ENCODE results near the gene CELA1.
"Not testable (repeated sequence)": the region's sequence is repeated elsewhere in the genome, so short reads cannot be mapped to it uniquely, and the experiment has no call there.

Gene CELA1

DNA sequence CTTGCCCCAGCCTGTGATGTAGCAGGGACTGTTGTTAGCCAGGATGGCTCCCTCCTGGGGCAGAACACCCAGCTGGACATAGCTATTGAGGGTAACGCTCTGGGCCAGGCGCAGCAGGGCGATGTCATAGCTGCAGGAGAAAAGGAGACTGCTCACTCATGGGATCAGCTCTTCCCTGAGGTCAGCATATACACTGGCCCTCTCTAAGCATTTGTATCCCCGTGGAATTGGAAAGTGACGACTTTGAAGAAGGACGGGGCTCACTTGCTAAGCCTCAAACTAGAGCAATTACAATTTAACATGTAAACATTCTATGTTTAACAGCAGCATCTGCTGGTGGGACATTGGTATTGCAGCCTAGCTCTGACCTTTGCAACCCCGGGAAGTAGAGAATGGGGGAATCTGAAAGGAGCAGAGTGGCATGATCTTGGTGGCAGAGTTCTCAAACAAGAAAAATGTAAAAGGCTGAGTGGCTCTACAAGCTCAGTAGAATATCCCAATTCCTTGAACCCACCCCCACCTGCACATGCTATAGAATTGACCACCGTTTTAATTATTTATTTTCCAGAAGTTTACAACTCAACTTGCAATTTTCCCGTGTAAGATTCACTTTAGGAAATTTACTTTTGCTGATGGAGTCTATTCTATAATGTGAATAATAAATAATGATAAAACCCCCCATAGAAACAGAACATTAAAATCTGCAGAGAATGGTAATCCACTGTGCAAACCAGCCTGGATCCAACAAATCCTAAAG is 5.0 kb downstream of the CELA1 start:
- DNase-seq: peak; percentile 48

GRCh38 chr12:51339750-51340149 is 6.7 kb downstream of the CELA1 start:
- DNase-seq: no peak

- DNase-seq: not testable (repeated sequence)
Measured at GRCh38 chr12:51337336-51337735, 9.1 kb downstream of the CELA1 start.

DNA sequence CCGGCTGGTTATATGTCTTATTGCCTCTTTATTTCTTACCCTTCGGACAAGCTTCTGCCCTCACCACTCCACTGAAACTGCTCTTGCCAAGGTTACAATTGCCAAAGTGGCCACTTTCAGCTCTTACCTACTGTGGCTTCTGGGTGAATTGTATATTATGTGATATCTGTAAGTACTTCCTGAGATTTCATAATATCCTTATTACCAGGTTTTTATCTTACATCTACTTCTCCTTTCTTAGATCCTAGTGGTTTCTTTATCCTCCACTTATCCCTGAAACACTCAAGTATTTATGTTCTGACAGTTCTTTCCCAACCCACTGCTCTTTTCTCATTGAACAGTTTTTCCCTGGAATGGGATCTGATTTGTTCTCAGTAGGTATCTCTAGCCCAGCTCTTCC is 10.5 kb downstream of the CELA1 start:
- DNase-seq: no peak

GRCh38 chr12:51334764-51335163 is 11.7 kb downstream of the CELA1 start:
- no peak for DNase-seq

- no peak for DNase-seq
Measured at GRCh38 chr12:51333536-51333935, 12.9 kb downstream of the CELA1 start.

- DNase-seq: no peak
Measured at GRCh38 chr12:51330186-51330585, 16.3 kb downstream of the CELA1 start.

DNA sequence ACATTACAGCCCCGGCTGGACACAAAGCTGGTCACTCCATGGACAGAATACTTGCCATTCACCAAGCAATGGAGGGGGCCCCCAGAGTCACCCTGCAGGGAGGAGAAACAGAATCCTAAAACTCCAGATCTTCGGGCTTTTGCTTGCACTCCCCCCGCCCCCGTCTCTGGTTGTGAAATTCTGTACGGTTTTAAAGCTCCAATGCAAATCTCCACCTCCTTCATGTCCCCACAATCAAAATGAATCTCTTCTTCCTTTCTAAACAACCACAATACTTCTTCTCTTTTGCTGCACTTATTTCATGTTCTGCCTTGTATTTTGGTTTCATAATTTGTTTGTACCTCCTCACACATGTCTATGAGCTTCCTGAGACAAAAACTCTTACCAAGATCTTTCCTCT is 16.7 kb downstream of the CELA1 start:
- DNase-seq: no peak

GRCh38 chr12:51328587-51328986 is 17.9 kb downstream of the CELA1 start:
- no peak for DNase-seq

DNA sequence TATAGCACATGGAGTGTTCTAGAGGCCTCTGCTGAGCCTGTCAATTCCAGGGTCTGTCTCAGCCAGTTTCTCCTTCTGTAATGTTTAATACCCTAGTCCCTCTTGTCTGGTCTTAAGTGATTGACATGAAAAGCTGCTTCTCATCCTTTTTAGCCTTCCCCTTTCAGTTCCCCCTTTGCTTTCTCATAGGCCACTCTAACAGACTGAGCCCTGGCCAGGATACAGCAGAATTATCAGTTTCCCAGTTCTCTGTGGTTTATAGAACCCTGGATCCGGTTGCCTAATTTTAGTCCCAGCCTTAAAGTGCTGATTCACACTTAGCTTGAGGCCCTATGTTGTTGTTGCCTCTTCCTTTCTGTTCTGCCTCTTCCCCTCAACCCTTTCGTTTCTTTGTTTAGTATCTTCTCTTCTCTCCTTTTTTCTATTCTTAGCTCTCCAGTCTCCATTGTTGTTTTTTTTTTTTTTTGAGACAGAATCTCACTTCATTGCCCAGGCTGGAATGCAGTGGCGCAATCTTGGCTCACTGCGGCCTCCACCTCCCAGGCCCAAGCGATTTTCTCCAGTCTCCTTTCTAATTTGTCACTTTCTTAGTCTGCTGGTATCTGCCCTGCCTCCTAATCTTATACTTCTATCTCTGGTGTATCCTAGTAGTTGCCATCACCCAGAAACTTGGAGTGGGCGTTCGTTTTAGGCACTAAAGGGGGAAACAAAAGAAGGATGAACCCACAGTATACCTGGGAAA is 19.6 kb downstream of the CELA1 start:
- no peak for DNase-seq

GRCh38 chr12:51324953-51325352 is 21.5 kb downstream of the CELA1 start:
- DNase-seq: no peak

DNA sequence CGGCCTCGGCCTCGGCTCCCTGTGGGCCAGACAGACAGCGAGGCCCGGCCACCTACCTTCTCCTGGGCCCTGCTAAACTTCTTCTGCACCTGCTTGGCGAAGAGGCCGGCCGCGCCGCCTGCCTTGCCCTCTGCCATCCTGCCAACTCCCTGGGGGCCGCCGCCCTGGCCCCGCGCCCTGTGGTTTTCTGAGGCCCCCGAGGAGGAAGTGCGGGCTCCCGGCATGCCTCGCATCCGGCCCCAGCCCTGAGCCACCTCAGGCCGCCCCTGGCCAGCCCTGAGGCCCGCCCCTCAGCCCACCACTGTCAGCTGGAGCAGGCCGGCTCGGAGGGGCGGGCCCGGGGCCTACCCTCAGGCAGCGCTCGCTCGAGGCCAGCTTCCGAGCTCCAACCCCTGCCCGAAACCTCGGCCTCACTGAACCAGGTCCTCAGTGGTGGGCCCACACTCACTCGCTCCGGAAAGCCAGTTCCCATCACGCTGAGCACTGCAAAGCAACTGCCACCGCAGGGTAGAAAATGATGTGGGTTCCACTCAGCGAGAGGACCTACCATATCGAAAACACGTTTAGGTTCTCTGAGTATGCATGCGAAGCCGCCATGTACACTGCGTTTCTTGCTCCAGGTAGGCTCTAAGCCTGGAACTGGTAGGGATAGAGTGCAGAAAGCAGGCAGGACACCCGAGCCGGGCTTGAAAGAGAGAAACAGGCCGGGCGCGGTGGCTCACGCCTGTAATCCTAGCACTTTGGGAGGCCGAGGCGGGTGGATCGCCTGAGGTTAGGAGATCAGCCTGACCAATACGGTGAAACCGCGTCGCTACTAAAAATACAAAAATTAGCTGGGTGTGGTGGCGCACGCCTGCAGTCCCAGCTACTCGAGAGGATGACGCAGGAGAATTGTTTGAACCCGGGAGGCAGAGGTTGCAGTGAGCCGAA is 22.2 kb downstream of the CELA1 start, which contains the start of gene BIN2:
Gene BIN2 (minus strand): TSS at position 209 of the 930 bp plus-strand sequence. CDS start 72 bp downstream, at position 137.
- no peak for DNase-seq

DNA sequence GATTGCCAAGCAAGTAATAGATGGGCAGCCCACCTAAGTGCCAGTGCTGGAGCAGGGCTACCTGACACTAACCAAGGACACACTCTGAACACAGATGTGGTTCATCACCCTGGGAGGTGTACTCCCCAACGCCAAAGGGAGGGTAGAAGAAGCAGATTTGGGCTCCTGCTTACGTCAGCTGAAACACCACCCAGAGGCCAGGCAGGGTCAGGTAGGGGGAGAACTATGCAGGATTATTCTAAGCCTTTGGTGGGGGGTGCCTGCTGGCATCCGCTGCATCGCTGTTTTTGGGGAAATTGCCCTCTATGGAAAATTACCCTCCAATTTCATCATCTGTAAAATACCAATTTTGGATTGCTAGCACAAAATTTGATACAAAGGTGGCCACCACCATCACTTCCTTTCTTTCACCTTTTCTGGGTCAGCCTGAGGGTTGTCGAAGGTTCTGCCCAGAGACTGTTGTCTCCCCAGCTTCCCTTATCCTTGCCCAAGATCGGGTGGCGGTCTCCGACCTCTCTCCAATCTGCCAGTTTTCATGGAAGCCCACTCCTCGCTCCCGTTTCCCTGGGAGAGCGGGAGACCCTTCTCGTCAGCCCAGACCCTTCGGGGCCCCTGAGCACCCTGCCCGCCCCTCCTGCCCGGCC is 23.0 kb downstream of the CELA1 start:
- DNase-seq: no peak

- no peak for DNase-seq
Measured at GRCh38 chr12:51322452-51322851, 24.0 kb downstream of the CELA1 start.

GRCh38 chr12:51321882-51322281 is 24.6 kb downstream of the CELA1 start:
- DNase-seq: no peak

GRCh38 chr12:51320695-51321320 is 25.7 kb downstream of the CELA1 start:
- DNase-seq: no peak

DNA sequence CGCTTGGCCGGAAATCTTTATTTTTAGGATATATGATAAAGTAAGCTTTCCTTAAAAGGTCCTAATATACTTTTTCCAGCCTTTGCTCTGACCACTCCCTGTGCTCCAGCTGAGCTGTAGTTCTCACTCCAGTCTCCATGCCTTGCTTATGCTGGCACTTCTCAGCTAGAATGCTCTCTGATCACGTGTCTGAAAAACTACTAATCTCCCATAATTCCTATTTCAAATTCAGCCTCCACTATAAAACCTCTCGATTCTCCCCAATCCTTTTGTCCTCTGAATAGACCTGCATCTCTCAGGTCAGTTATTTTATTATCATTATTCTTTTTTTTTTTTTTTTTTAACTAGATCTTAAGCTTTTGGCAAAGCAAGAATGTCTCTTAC is 26.2 kb downstream of the CELA1 start:
- no peak for DNase-seq

GRCh38 chr12:51318846-51319599 is 27.5 kb downstream of the CELA1 start:
- no peak for DNase-seq

DNA sequence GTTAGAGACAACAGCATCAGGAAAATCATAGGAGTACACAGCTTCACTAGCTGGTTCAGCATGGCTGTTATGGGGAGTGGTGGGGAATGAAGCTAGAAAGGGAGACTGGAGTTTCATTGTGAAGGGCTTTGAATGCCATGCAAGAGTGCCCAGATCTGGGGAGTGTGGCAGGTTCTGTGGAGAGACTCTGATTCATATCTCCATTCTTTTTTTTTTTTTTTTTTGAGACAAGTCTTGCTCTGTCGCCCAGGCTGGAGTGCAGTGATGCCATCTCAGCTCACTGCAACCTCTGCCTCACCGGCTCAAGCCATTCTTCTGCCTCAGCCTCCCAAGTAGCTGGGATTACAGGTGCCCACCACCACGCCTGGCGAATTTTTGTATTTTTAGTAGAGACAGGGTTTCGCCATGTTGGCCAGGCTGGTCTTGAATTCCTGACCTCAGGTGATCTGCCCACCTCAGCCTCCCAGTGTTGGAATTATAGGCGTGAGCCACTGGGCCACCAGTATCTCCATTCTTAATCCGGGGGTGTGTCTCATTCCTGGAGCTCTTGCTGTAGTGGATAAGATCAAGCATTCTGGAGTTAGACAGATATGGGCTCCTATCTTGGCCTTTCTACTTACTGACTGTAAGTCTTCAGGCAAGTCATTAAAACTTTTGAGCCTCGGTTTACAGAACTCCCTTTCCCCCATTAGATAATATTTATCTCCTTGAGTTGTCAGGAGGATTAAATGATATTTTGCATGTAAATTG is 28.2 kb downstream of the CELA1 start:
- not testable (repeated sequence) for DNase-seq

- no peak for DNase-seq
Measured at GRCh38 chr12:51311389-51311788, 35.1 kb downstream of the CELA1 start.

Measured in NCI-H2171 (cell line).